PC-9 (cell line): Measurements from ENCODE around the gene RRP15. TPM values are rescaled to one million over a fixed set of nuclear protein-coding genes. Genes with fewer than 3 reads are reported as not detected.

ENCODE experiments used
- BruUV-seq: library from RNA; stranded (reverse); fragments of 400-500 nt; replicated peaks from 2 replicates; lab custom pipeline; 2021; lab: Mats Ljungman, UMichigan
- CTCF ChIA-PET: fragments of 300-600 bp; sonication (Branson Sonifier 250); formaldehyde crosslinking; loops from one replicate; lab custom pipeline; 2022; ENCODE audit warnings: antibody characterized with exemption; lab: Charles Lee
- POLR2A ChIA-PET: fragments of 300-600 bp; sonication (Branson Sonifier 250); formaldehyde crosslinking; loops from one replicate; lab custom pipeline; 2022; ENCODE audit warnings: antibody characterized with exemption; ENCODE audit not compliant: unreplicated experiment; lab: Charles Lee
- DNase-seq, 2 experiments: peaks; one replicate each; pipeline versions ENCODE4 v3.0.0 to v3.0.0-alpha.2; 2015 to 2022; ENCODE audit warnings: mixed read lengths in 1 of 2
- H2AFZ ChIP-seq: fragments of 200-600 bp; sonication (generic); 2 replicates; pipeline ENCODE4 v1.8.1; 2017; ENCODE audit warnings: antibody characterized with exemption
- H3F3A ChIP-seq: fragments of 200-600 bp; sonication (generic); 2 replicates; pipeline ENCODE4 v1.8.1; 2017; ENCODE audit warnings: antibody characterized with exemption, mild to moderate bottlenecking, low read depth; ENCODE audit not compliant: insufficient read depth
- H3K27ac ChIP-seq: fragments of 200-600 bp; sonication (generic); 2 replicates; pipeline ENCODE4 v1.6.1; 2016; ENCODE audit warnings: mixed run types
- H3K27me3 ChIP-seq: fragments of 200-600 bp; sonication (generic); 2 replicates; pipeline ENCODE4 v1.6.1; 2016; ENCODE audit warnings: low read depth, mixed run types; ENCODE audit not compliant: insufficient read depth
- H3K36me3 ChIP-seq: fragments of 200-600 bp; sonication (generic); 2 replicates; pipeline ENCODE4 v1.6.1; 2016; ENCODE audit warnings: low read depth, mixed run types
- H3K4me1 ChIP-seq: fragments of 200-600 bp; sonication (generic); replicated peaks from 2 replicates; pipeline ENCODE4 v1.6.1; 2016; ENCODE audit warnings: mixed run types; ENCODE audit not compliant: insufficient read depth
- H3K4me2 ChIP-seq: fragments of 200-600 bp; sonication (generic); 2 replicates; pipeline ENCODE4 v1.6.1; 2017; ENCODE audit warnings: mixed run types
- H3K4me3 ChIP-seq: fragments of 200-600 bp; sonication (generic); 2 replicates; pipeline ENCODE4 v1.6.1; 2016; ENCODE audit warnings: mixed run types
- H3K79me2 ChIP-seq: fragments of 200-600 bp; sonication (generic); 2 replicates; pipeline ENCODE4 v1.6.1; 2017; ENCODE audit warnings: low read depth, mixed run types
- H3K9me2 ChIP-seq: fragments of 200-600 bp; sonication (generic); 2 replicates; pipeline ENCODE4 v1.8.1; 2017; ENCODE audit warnings: mild to moderate bottlenecking; ENCODE audit not compliant: insufficient read depth
- H3K9me3 ChIP-seq: fragments of 200-600 bp; sonication (generic); 2 replicates; pipeline ENCODE4 v1.8.1; 2016; ENCODE audit warnings: low read depth; ENCODE audit not compliant: insufficient read depth
- H4K20me1 ChIP-seq: fragments of 200-600 bp; sonication (generic); 2 replicates; pipeline ENCODE4 v1.8.1; 2017; ENCODE audit not compliant: insufficient read depth
- EZH2 ChIP-seq: fragments of 200-600 bp; sonication (generic); IDR thresholded peaks from 2 replicates; pipeline ENCODE4 v1.8.0; 2017; ENCODE audit warnings: antibody characterized with exemption, low read depth
- intact Hi-C: fragments of 100-400 bp; cut with micrococcal nuclease; formaldehyde crosslinking; loops from one replicate; pipeline ENCODE4 v1.10.0; 2022; ENCODE audit not compliant: unreplicated experiment
- total RNA-seq: library from RNA; stranded (reverse); gene quantifications from 2 replicates; pipeline ENCODE4 v1.2.3, GENCODE V29; 2021
- TF ChIP-seq, protein P1 (sequence below): fragments of 200-600 bp; sonication (generic); conservative IDR thresholded peaks from 2 replicates; pipeline ENCODE4 v1.6.1; 2017; ENCODE audit warnings: mixed run types, antibody characterized with exemption, mild to moderate bottlenecking, moderate library complexity

The RRP15 gene
- total RNA-seq, 1 experiment from 2014 or later = 24.9 TPM

DNA sequence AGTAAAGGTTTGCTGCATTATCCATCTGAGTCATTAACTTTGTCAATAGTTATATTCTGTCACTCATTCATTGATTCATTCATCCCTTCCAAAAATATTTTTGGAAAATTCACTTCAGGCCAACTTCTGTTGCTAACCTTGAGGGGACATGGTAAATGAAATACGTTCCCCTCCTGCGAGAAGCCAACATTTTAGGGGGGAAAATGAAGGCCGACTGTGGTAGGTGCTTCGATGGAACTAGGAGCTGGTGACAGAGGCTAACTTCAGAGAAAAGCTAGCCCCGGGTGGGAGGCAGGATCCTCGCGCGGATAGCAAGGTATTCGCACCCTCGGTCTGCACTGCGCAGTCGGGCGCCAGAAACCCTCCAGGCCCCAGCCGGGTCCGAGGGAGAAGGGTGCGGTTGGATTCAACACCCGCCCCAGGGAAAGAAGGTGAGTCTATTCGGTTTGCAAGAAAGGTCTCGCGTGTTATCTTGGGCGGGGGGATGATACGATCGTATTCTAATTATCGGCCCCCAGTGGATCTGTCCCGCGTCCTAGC lies 646 bp upstream of the RRP15 start:
- no peak for DNase-seq
- POLR2A ChIA-PET = interaction anchor here (0.7 kb wide), 1 partner anchor 653 kb away, joined by 9 read pairs; the partner anchor contains the start of genes GPATCH2 and SPATA17
- Histone ChIP-seq H2AFZ (peak overlapping the region; percentile 97), H3K27ac (0 out of 2 replicates have a peak overlapping the region, but pooled peaks have one; percentile 2), H3K27me3 (no peaks in the 10 kb centered on the region), H3F3A (no peaks in the 10 kb centered on the region), H3K4me3 (peak overlapping the region; percentile 69), H3K9me3 (peaks cover 6% of the 10 kb centered on the region; the same call in 1 of the 2 replicates), H3K4me2 (peak overlapping the region; percentile 88), H3K9me2 (no peaks in the 10 kb centered on the region), H3K79me2 (peaks cover 41% of the 10 kb centered on the region), H3K4me1 (peaks cover 15% of the 10 kb centered on the region), H4K20me1 (0 out of 2 replicates have a peak, but pooled peaks cover 2% of the 10 kb centered on the region), H3K36me3 (no peaks in the 10 kb centered on the region)
- CTCF ChIA-PET = interaction anchor here (0.6 kb wide), 1 partner anchor 14 kb away, joined by 3 read pairs; no protein-coding TSS in a partner anchor
- BruUV-seq = TSS peak; percentile 95
- intact Hi-C loops = no loop called here
- TF ChIP-seq, protein P1, sequence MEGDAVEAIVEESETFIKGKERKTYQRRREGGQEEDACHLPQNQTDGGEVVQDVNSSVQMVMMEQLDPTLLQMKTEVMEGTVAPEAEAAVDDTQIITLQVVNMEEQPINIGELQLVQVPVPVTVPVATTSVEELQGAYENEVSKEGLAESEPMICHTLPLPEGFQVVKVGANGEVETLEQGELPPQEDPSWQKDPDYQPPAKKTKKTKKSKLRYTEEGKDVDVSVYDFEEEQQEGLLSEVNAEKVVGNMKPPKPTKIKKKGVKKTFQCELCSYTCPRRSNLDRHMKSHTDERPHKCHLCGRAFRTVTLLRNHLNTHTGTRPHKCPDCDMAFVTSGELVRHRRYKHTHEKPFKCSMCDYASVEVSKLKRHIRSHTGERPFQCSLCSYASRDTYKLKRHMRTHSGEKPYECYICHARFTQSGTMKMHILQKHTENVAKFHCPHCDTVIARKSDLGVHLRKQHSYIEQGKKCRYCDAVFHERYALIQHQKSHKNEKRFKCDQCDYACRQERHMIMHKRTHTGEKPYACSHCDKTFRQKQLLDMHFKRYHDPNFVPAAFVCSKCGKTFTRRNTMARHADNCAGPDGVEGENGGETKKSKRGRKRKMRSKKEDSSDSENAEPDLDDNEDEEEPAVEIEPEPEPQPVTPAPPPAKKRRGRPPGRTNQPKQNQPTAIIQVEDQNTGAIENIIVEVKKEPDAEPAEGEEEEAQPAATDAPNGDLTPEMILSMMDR = no peak
- TF ChIP-seq EZH2 = no peak

DNA sequence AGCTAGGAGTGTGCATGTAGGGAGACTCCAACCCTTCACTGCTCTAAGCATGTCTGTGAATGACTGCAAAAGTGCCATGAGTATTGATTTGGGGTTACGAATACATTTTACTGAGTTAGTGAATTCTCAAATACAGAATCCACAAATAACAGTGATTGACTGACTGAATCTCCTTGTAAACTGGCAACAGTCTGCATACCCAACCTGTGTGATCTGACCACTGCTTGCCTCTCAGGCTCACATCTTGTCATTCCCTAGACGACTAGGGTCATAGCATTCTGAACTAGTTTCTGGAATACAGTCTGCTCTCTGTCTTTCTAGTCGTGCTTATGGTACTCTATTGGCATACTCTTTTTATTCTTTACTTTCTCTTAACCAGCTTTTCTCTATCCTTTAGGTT lies 7.4 kb downstream of the RRP15 start:
- H3K36me3 ChIP-seq = no peaks in the 10 kb centered on the region
- no peaks in the 10 kb centered on the region for H3K4me1 ChIP-seq
- H3F3A ChIP-seq = no peaks in the 10 kb centered on the region
- H3K79me2 ChIP-seq = peaks cover 38% of the 10 kb centered on the region
- ChIA-PET POLR2A (no interaction called here), CTCF (no interaction called here)
- no TSS peak for BruUV-seq
- no peak overlapping the region for H3K27ac ChIP-seq
- intact Hi-C loops = no loop called here
- 0 out of 2 replicates have a peak, but pooled peaks cover 13% of the 10 kb centered on the region for H4K20me1 ChIP-seq
- no peak overlapping the region for H3K4me2 ChIP-seq
- no peaks in the 10 kb centered on the region for H3K9me3 ChIP-seq
- H3K4me3 ChIP-seq = no peak overlapping the region
- no peaks in the 10 kb centered on the region for H3K27me3 ChIP-seq
- no peak for TF ChIP-seq EZH2
- no peaks in the 10 kb centered on the region for H3K9me2 ChIP-seq
- no peak for DNase-seq
- no peak overlapping the region for H2AFZ ChIP-seq

DNA sequence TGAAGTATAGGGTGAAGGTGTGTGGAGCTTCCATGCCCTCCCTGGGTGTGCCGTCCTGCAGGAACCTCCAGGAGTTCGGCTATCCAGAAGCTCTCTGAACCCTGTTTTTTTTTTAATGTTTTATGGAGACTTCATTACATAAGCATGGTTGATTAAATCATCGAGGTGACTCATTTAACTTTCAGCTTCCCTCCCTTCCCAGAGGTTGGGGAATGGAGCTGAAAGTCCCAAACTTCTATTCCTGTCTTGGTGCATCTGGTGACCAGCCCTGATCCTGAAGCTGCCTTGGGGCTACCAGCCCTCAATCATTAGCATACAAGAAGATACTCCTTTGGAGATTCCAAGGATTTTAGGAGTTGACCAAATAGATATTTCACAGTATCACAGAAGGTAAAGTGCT lies 9.5 kb downstream of the RRP15 start:
- H3K9me3 ChIP-seq = no peaks in the 10 kb centered on the region
- no TSS peak for BruUV-seq
- H3K36me3 ChIP-seq = no peaks in the 10 kb centered on the region
- intact Hi-C loops = no loop called here
- TF ChIP-seq, protein P1 = no peak
- no peak for TF ChIP-seq EZH2
- H3K79me2 ChIP-seq = peaks cover 18% of the 10 kb centered on the region
- no peaks in the 10 kb centered on the region for H3F3A ChIP-seq
- no peak overlapping the region for H2AFZ ChIP-seq
- H4K20me1 ChIP-seq = 0 out of 2 replicates have a peak, but pooled peaks cover 10% of the 10 kb centered on the region
- no peak overlapping the region for H3K4me3 ChIP-seq
- no peaks in the 10 kb centered on the region for H3K4me1 ChIP-seq
- ChIA-PET POLR2A (no interaction called here), CTCF (no interaction called here)
- no peaks in the 10 kb centered on the region for H3K9me2 ChIP-seq
- H3K4me2 ChIP-seq = no peak overlapping the region
- no peak overlapping the region for H3K27ac ChIP-seq
- no peaks in the 10 kb centered on the region for H3K27me3 ChIP-seq
- DNase-seq = no peak
